K562 (cell line): ENCODE data around the gene ZNF598. TPM values are rescaled to one million over a fixed set of nuclear protein-coding genes. Genes with fewer than 3 reads are reported as not detected.

Experiments used
- BCOR ChIP-seq: fragments of 450-650 bp; IDR thresholded peaks from 2 replicates; pipeline ENCODE4 v1.6.1; 2016
- CHCHD3 ChIP-seq: fragments of 250-450 bp; sonication (Bioruptor Pico); IDR thresholded peaks from 2 replicates; pipeline ENCODE4 v2.1.2; 2022; ENCODE audit warnings: mild to moderate bottlenecking
- EHMT2 ChIP-seq: fragments of 450-650 bp; IDR thresholded peaks from 2 replicates; pipeline ENCODE4 v1.6.1; 2018; ENCODE audit warnings: antibody characterized with exemption
- ETV5 ChIP-seq: sonication (generic); formaldehyde crosslinking; IDR thresholded peaks from 2 replicates; pipeline ENCODE4 v1.4.0; 2020; ENCODE audit warnings: low read depth, mild to moderate bottlenecking, missing genetic modification reagents
- HDAC3 ChIP-seq: fragments of 450-650 bp; IDR thresholded peaks from 2 replicates; pipeline ENCODE4 v1.6.1; 2018; ENCODE audit warnings: borderline replicate concordance, mild to moderate bottlenecking, moderate library complexity; ENCODE audit not compliant: partially characterized antibody
- HNRNPH1 ChIP-seq: fragments of 200-400 bp; formaldehyde crosslinking; optimal IDR thresholded peaks from 2 replicates; pipeline ENCODE3; 2017; ENCODE audit warnings: low read depth, mild to moderate bottlenecking, low read length, moderate library complexity
- KLF13 ChIP-seq: fragments of 450-650 bp; IDR thresholded peaks from 2 replicates; pipeline ENCODE4 v1.6.1; 2016; ENCODE audit warnings: missing genetic modification characterization, low read depth, mild to moderate bottlenecking, missing compliant biosample characterization, moderate library complexity, borderline replicate concordance
- MAFG ChIP-seq: fragments of 450-650 bp; conservative IDR thresholded peaks from 2 replicates; pipeline ENCODE4 v1.6.1; 2016; ENCODE audit warnings: missing genetic modification characterization, missing compliant biosample characterization
- NEUROD1 ChIP-seq: fragments of 150-350 bp; IDR thresholded peaks from 2 replicates; pipeline ENCODE4 v1.6.1; 2014; ENCODE audit warnings: borderline replicate concordance, low read length, low read depth; ENCODE audit not compliant: partially characterized antibody
- OTX1 ChIP-seq: fragments of 450-650 bp; formaldehyde crosslinking; IDR thresholded peaks from 2 replicates; pipeline ENCODE4 v1.4.0; 2022; ENCODE audit warnings: mild to moderate bottlenecking
- PHB ChIP-seq: fragments of 250-450 bp; sonication (Bioruptor Pico); IDR thresholded peaks from 2 replicates; pipeline ENCODE4 v1.5.0; 2021
- POLR2H ChIP-seq: IDR thresholded peaks from 2 replicates; pipeline ENCODE4 v1.6.1; 2016; ENCODE audit warnings: missing genetic modification characterization, low read depth, mild to moderate bottlenecking, control low read depth, missing compliant biosample characterization, moderate library complexity
- PTRF ChIP-seq: fragments of 450-650 bp; IDR thresholded peaks from 2 replicates; pipeline ENCODE4 v1.6.1; 2016; ENCODE audit warnings: mild to moderate bottlenecking, missing genetic modification characterization, missing compliant biosample characterization
- SP2 ChIP-seq: IDR thresholded peaks from 2 replicates; pipeline ENCODE4 v1.6.1; 2011; ENCODE audit warnings: mild to moderate bottlenecking, low read depth, low read length, moderate library complexity; ENCODE audit not compliant: poor library complexity, severe bottlenecking; ENCODE audit errors: extremely low read depth
- SRSF7 ChIP-seq: fragments of 200-400 bp; formaldehyde crosslinking; optimal IDR thresholded peaks from 2 replicates; pipeline ENCODE3; 2017; ENCODE audit warnings: mild to moderate bottlenecking, low read depth, low read length
- TGIF2 ChIP-seq: sonication (generic); formaldehyde crosslinking; IDR thresholded peaks from 2 replicates; pipeline ENCODE4 v1.8.1; 2022; ENCODE audit warnings: mild to moderate bottlenecking, missing genetic modification reagents, moderate library complexity
- ZFPM2 ChIP-seq: fragments of 250-450 bp; sonication (Bioruptor Pico); IDR thresholded peaks from 2 replicates; pipeline ENCODE4 v1.5.1; 2022; ENCODE audit warnings: mild to moderate bottlenecking
- ZNF121 ChIP-seq: sonication (generic); formaldehyde crosslinking; conservative IDR thresholded peaks from 2 replicates; pipeline ENCODE4 v1.8.0; 2022; ENCODE audit warnings: missing genetic modification reagents
- ZNF143 ChIP-seq: sonication (generic); formaldehyde crosslinking; IDR thresholded peaks from 2 replicates; pipeline ENCODE4 v1.9.0; 2022; ENCODE audit warnings: mild to moderate bottlenecking, missing genetic modification reagents
- ZNF584 ChIP-seq: fragments of 200-800 bp; sonication (Bioruptor generic); IDR thresholded peaks from 2 replicates; pipeline ENCODE4 v1.6.1; 2016; ENCODE audit warnings: low read depth, mild to moderate bottlenecking, missing genetic modification characterization, missing compliant biosample characterization
- polyA plus RNA-seq, 8 experiments: library from polyadenylated mRNA; depleted of rRNA in 4 of 8; stranded (reverse) in 5 of 8; unstranded in 3 of 8; fragments of >200 nt; fragmentation: Nextera tagmentation in 2 of 8; fragmentation: Illumina TruSeq in 1 of 8; extraction: Ambion mirVana in 2 of 8; extraction: Trizol in 1 of 8; gene quantifications; 2 replicates each; pipeline versions ENCODE4 v1.2.1 to v1.2.3, GENCODE V29; 2011 to 2014; ENCODE audit warnings: inconsistent platforms in 1 of 8, missing spikeins in 1 of 8
- total RNA-seq, 7 experiments: library from RNA; depleted of rRNA in 6 of 7; stranded (reverse); fragments of >200 nt in 6 of 7; fragmentation: Illumina TruSeq in 2 of 7; extraction: Trizol in 2 of 7; gene quantifications; 2 replicates each; pipeline versions ENCODE4 v1.2.1 to v1.2.3, GENCODE V29; 2011 to 2021; ENCODE audit warnings: low replicate concordance in 1 of 7
- TF ChIP-seq, protein P1 (sequence below): fragments of 250-450 bp; sonication (Bioruptor Pico); IDR thresholded peaks from 2 replicates; pipeline ENCODE4 v1.8.0; 2021; ENCODE audit warnings: mild to moderate bottlenecking, moderate library complexity
- TF ChIP-seq, protein P2 (sequence below): fragments of 250-450 bp; sonication (Bioruptor Pico); IDR thresholded peaks from 2 replicates; pipeline ENCODE4 v1.5.0; 2022; ENCODE audit warnings: mild to moderate bottlenecking
- TF ChIP-seq, protein P3 (sequence below): fragments of 250-450 bp; sonication (Bioruptor Pico); IDR thresholded peaks from 2 replicates; pipeline ENCODE4 v1.4.0; 2020; ENCODE audit warnings: mild to moderate bottlenecking

ZNF598 gene
- total and polyA plus RNA-seq, 9 of the 15 experiments (the other 6 are each of a cell fraction or from before 2014, with no cell fraction given): 0.11 to 115 (median 29.6) TPM

DNA sequence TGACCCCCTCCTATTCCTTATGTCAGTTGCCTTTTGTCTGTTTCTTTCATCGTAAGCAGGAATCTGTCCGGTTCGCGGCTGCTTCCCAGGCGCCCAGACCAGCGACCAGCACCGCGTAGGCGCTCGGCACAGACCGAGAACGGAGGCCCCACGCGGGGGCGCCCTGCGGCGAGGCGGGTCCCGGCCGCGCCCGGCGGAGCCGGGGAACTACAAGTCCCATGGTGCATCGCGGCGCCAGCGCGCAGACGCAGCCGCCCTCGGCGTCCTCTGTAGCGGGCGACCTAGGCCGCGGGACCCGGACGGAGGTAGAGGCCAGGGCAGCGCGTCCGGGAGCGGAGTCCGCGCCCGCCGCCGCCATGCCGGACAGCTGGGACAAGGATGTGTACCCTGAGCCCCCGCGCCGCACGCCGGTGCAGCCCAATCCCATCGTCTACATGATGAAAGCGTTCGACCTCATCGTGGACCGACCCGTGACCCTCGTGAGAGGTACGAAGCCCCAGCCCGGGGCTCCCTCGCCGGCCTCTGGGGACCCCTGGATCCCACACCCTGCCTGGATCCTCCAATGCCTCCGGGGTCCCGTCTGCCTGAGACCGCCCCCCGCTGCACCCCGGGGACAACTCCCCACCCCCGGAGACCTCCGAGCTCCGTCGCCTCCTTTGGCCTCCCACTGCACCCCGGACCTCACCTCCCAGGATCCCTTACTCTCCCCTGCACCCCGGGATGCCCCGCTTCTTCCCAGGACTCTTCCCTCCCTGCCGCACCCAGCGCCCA is 50.2 kb downstream of the ZNF598 start, which contains the start of gene NDUFB10 (continued):
- TF ChIP-seq, protein P1, sequence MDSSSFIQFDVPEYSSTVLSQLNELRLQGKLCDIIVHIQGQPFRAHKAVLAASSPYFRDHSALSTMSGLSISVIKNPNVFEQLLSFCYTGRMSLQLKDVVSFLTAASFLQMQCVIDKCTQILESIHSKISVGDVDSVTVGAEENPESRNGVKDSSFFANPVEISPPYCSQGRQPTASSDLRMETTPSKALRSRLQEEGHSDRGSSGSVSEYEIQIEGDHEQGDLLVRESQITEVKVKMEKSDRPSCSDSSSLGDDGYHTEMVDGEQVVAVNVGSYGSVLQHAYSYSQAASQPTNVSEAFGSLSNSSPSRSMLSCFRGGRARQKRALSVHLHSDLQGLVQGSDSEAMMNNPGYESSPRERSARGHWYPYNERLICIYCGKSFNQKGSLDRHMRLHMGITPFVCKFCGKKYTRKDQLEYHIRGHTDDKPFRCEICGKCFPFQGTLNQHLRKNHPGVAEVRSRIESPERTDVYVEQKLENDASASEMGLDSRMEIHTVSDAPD (CRISPR knock-in tag): no peak
- no peak for TF ChIP-seq TGIF2
- TF ChIP-seq EHMT2: no peak
- TF ChIP-seq, protein P2, sequence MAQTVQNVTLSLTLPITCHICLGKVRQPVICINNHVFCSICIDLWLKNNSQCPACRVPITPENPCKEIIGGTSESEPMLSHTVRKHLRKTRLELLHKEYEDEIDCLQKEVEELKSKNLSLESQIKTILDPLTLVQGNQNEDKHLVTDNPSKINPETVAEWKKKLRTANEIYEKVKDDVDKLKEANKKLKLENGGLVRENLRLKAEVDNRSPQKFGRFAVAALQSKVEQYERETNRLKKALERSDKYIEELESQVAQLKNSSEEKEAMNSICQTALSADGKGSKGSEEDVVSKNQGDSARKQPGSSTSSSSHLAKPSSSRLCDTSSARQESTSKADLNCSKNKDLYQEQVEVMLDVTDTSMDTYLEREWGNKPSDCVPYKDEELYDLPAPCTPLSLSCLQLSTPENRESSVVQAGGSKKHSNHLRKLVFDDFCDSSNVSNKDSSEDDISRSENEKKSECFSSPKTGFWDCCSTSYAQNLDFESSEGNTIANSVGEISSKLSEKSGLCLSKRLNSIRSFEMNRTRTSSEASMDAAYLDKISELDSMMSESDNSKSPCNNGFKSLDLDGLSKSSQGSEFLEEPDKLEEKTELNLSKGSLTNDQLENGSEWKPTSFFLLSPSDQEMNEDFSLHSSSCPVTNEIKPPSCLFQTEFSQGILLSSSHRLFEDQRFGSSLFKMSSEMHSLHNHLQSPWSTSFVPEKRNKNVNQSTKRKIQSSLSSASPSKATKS (CRISPR knock-in tag): no peak
- TF ChIP-seq ZNF584: no peak
- TF ChIP-seq SP2: no peak
- TF ChIP-seq, protein P3, sequence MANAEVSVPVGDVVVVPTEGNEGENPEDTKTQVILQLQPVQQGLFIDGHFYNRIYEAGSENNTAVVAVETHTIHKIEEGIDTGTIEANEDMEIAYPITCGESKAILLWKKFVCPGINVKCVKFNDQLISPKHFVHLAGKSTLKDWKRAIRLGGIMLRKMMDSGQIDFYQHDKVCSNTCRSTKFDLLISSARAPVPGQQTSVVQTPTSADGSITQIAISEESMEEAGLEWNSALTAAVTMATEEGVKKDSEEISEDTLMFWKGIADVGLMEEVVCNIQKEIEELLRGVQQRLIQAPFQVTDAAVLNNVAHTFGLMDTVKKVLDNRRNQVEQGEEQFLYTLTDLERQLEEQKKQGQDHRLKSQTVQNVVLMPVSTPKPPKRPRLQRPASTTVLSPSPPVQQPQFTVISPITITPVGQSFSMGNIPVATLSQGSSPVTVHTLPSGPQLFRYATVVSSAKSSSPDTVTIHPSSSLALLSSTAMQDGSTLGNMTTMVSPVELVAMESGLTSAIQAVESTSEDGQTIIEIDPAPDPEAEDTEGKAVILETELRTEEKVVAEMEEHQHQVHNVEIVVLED (CRISPR knock-in tag): peak; percentile 89
- peak; percentile 97 for TF ChIP-seq ZNF143 (CRISPR knock-in tag)
- peak; percentile 84 for TF ChIP-seq ETV5 (CRISPR knock-in tag)
- no peak for TF ChIP-seq PTRF (tag)
- no peak for TF ChIP-seq OTX1
- no peak for TF ChIP-seq HDAC3
- no peak for TF ChIP-seq SRSF7
- TF ChIP-seq ZFPM2 (CRISPR knock-in tag): 0 out of 2 replicates have a peak, but pooled peaks have one; percentile 20
- no peak for TF ChIP-seq MAFG
- TF ChIP-seq CHCHD3 (CRISPR knock-in tag): no peak
- TF ChIP-seq KLF13 (tag): no peak
- TF ChIP-seq HNRNPH1: no peak
- TF ChIP-seq ZNF121 (CRISPR knock-in tag): no peak
- no peak for TF ChIP-seq NEUROD1
- TF ChIP-seq POLR2H (tag): no peak; the same call in 1 of the 2 replicates
- no peak for TF ChIP-seq PHB (CRISPR knock-in tag)
- no peak; the same call in 1 of the 2 replicates for TF ChIP-seq BCOR
